Mucosa of stomach (tissue), 1 donor: Measurements from ENCODE around the gene MGAT3.
A peak's percentile ranks its signal among the peaks of the same experiment; 100 is the strongest.
"Not testable (repeated sequence)": the region's sequence is repeated elsewhere in the genome, so short reads cannot be mapped to it uniquely, and the experiment has no call there.

Source experiments
- H3K27me3 ChIP-seq: one replicate; pipeline ENCODE4 v1.7.0; 2013; ENCODE audit warnings: mild to moderate bottlenecking, low read length; ENCODE audit not compliant: control insufficient read depth, insufficient read depth
- H3K36me3 ChIP-seq: one replicate; pipeline ENCODE4 v1.7.0; 2013; ENCODE audit warnings: low read length; ENCODE audit not compliant: control insufficient read depth, insufficient read depth
- H3K4me1 ChIP-seq: one replicate; pipeline ENCODE4 v1.7.0; 2013; ENCODE audit warnings: mild to moderate bottlenecking, low read length; ENCODE audit not compliant: control insufficient read depth, insufficient read depth
- H3K4me3 ChIP-seq: one replicate; pipeline ENCODE4 v1.7.0; 2013; ENCODE audit warnings: low read length
- H3K9ac ChIP-seq: one replicate; pipeline ENCODE4 v1.7.0; 2013; ENCODE audit warnings: mild to moderate bottlenecking, low read length, moderate library complexity
- H3K9me3 ChIP-seq: one replicate; pipeline ENCODE4 v1.7.0; 2013; ENCODE audit warnings: mild to moderate bottlenecking, low read length, moderate library complexity; ENCODE audit not compliant: control insufficient read depth
- donor health status: Pancreatic carcinoma.

Gene MGAT3

GRCh38 chr22:39515266-39516050, 58.6 kb downstream of the MGAT3 start:
- H3K4me1 ChIP-seq, result peaks cover 12% of the 10 kb centered on the region
- no peak overlapping the region for H3K9ac ChIP-seq
- H3K36me3 ChIP-seq, result peaks cover 6% of the 10 kb centered on the region
- H3K9me3 ChIP-seq, result no peaks in the 10 kb centered on the region
- H3K4me3 ChIP-seq, result no peak overlapping the region
- no peaks in the 10 kb centered on the region for H3K27me3 ChIP-seq

GRCh38 chr22:39517470-39517869, 60.7 kb downstream of the MGAT3 start:
- Histone ChIP-seq H3K27me3 (no peaks in the 10 kb centered on the region), H3K4me3 (no peak overlapping the region), H3K36me3 (peaks cover 17% of the 10 kb centered on the region), H3K9ac (no peak overlapping the region), H3K4me1 (peaks cover 17% of the 10 kb centered on the region), H3K9me3 (no peaks in the 10 kb centered on the region)

- peaks cover 17% of the 10 kb centered on the region for H3K4me1 ChIP-seq
- no peaks in the 10 kb centered on the region for H3K27me3 ChIP-seq
- no peaks in the 10 kb centered on the region for H3K9me3 ChIP-seq
- no peak overlapping the region for H3K4me3 ChIP-seq
- H3K9ac ChIP-seq, result peak overlapping the region; percentile 99
- H3K36me3 ChIP-seq, result peaks cover 17% of the 10 kb centered on the region
These were observed 61.5 kb downstream of the MGAT3 start for GRCh38 chr22:39518144-39518786.

GRCh38 chr22:39518996-39519680, 62.3 kb downstream of the MGAT3 start:
- peaks cover 20% of the 10 kb centered on the region for H3K4me1 ChIP-seq
- H3K27me3 ChIP-seq, result no peaks in the 10 kb centered on the region
- peaks cover 14% of the 10 kb centered on the region for H3K36me3 ChIP-seq
- no peaks in the 10 kb centered on the region for H3K9me3 ChIP-seq
- peak overlapping the region; percentile 99 for H3K9ac ChIP-seq
- peak overlapping the region; percentile 92 for H3K4me3 ChIP-seq

GRCh38 chr22:39519681-39520225, 62.9 kb downstream of the MGAT3 start:
- Histone ChIP-seq H3K9ac (peak overlapping the region; percentile 99), H3K36me3 (peaks cover 17% of the 10 kb centered on the region), H3K27me3 (no peaks in the 10 kb centered on the region), H3K4me3 (peak overlapping the region; percentile 92), H3K4me1 (peaks cover 22% of the 10 kb centered on the region), H3K9me3 (no peaks in the 10 kb centered on the region)

GRCh38 chr22:39520226-39521105, 63.7 kb downstream of the MGAT3 start, which contains the start of gene ATF4:
ATF4 (plus strand) TSS chr22:39520562; CDS start chr22:39521446, 884 bp downstream.
- peaks cover 17% of the 10 kb centered on the region for H3K36me3 ChIP-seq
- H3K4me3 ChIP-seq, result peak within 1 kb of the TSS; percentile 92
- H3K9me3 ChIP-seq, result no peaks in the 10 kb centered on the region
- H3K4me1 ChIP-seq, result peaks cover 22% of the 10 kb centered on the region
- H3K27me3 ChIP-seq, result no peaks in the 10 kb centered on the region
- peak within 1 kb of the TSS; percentile 99 for H3K9ac ChIP-seq

- not testable (repeated sequence) for H3K27me3 ChIP-seq, H3K9me3 ChIP-seq
- Histone ChIP-seq H3K4me1 (peaks cover 22% of the 10 kb centered on the region), H3K36me3 (peaks cover 17% of the 10 kb centered on the region), H3K9ac (peak overlapping the region; percentile 99), H3K4me3 (peak overlapping the region; percentile 92)
These were observed 64.5 kb downstream of the MGAT3 start for GRCh38 chr22:39521106-39521885.

GRCh38 chr22:39522091-39522490, 65.3 kb downstream of the MGAT3 start:
- peak overlapping the region; percentile 99 for H3K9ac ChIP-seq
- peak overlapping the region; percentile 92 for H3K4me3 ChIP-seq
- H3K36me3 ChIP-seq, result peaks cover 17% of the 10 kb centered on the region
- peaks cover 26% of the 10 kb centered on the region for H3K4me1 ChIP-seq
- not testable (repeated sequence) for H3K27me3 ChIP-seq, H3K9me3 ChIP-seq

- H3K36me3 ChIP-seq, result peaks cover 17% of the 10 kb centered on the region
- no peak overlapping the region for H3K4me3 ChIP-seq
- no peaks in the 10 kb centered on the region for H3K27me3 ChIP-seq
- peak overlapping the region; percentile 99 for H3K9ac ChIP-seq
- H3K9me3 ChIP-seq, result no peaks in the 10 kb centered on the region
- H3K4me1 ChIP-seq, result peaks cover 32% of the 10 kb centered on the region
These were observed 65.9 kb downstream of the MGAT3 start for GRCh38 chr22:39522567-39523300.

- peaks cover 37% of the 10 kb centered on the region for H3K4me1 ChIP-seq
- H3K9ac ChIP-seq, result no peak overlapping the region
- H3K4me3 ChIP-seq, result no peak overlapping the region
- H3K9me3 ChIP-seq, result no peaks in the 10 kb centered on the region
- H3K36me3 ChIP-seq, result peaks cover 20% of the 10 kb centered on the region
- no peaks in the 10 kb centered on the region for H3K27me3 ChIP-seq
These were observed 67.4 kb downstream of the MGAT3 start for GRCh38 chr22:39524089-39524752.
